ENCODE data around the gene DGKH. TPM values are rescaled to one million over a fixed set of nuclear protein-coding genes. Genes with fewer than 3 reads are reported as not detected.

The DGKH gene
- total and polyA plus RNA-seq, 2 experiments from 2014 or later: 3.6 to 7.2 TPM

DNA sequence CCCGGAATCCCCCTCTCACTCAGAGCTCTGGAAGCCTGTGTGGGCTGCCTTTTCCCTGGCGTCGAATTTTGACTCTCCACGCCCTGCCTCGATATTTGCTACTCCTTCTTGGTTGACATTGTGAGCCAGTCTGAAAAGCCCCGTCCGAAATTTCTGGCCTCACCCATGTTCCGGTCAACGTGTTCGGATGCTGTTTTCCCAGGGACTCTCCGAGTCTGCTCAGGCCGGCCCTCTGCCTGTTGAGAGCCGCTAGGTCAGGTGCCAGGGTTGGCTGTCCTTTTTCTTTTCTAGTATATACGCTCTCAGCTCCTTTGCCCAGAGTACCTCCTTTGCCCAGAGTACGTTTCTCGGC lies 6.8 kb upstream of the DGKH start:
- TF ChIP-seq, protein P1, sequence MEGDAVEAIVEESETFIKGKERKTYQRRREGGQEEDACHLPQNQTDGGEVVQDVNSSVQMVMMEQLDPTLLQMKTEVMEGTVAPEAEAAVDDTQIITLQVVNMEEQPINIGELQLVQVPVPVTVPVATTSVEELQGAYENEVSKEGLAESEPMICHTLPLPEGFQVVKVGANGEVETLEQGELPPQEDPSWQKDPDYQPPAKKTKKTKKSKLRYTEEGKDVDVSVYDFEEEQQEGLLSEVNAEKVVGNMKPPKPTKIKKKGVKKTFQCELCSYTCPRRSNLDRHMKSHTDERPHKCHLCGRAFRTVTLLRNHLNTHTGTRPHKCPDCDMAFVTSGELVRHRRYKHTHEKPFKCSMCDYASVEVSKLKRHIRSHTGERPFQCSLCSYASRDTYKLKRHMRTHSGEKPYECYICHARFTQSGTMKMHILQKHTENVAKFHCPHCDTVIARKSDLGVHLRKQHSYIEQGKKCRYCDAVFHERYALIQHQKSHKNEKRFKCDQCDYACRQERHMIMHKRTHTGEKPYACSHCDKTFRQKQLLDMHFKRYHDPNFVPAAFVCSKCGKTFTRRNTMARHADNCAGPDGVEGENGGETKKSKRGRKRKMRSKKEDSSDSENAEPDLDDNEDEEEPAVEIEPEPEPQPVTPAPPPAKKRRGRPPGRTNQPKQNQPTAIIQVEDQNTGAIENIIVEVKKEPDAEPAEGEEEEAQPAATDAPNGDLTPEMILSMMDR (IDR thresholded peaks at IDR 0.05; ENCODE audit: poor library complexity): peak; percentile 52
- no peak for TF ChIP-seq EZH2phosphoT487 (IDR thresholded peaks at IDR 0.05; ENCODE audit: low read depth, severe bottlenecking, unreplicated experiment)
- Histone ChIP-seq H3K36me3 (replicated peaks; ENCODE audit: insufficient read depth, low read depth) (no peaks in the 10 kb centered on the region), H3K79me2 (peaks cover 46% of the 10 kb centered on the region), H3K27me3 (no peaks in the 10 kb centered on the region), H3K4me1 (ENCODE audit: insufficient read depth) (no peaks in the 10 kb centered on the region), H3K9me3 (ENCODE audit: low read depth) (no peaks in the 10 kb centered on the region), H2AFZ (peak overlapping the region; percentile 94), H4K20me1 (ENCODE audit: insufficient read depth, poor library complexity, severe bottlenecking) (no peaks in the 10 kb centered on the region), H3K4me3 (peak overlapping the region; percentile 82), H3K27ac (peak overlapping the region; percentile 61), H3K9me2 (replicated peaks; ENCODE audit: insufficient read depth) (no peaks in the 10 kb centered on the region), H3K4me2 (peak overlapping the region; percentile 95)
- under 1% methylated on average over 16 of the region's 16 CpGs for WGBS (ENCODE audit: low lambda C conversion rate, missing lambda C conversion rate)
- peak; percentile 83 for DNase-seq (ENCODE audit: low spot score)

- Histone ChIP-seq H3K4me3 (no peak overlapping the region), H3K36me3 (replicated peaks; ENCODE audit: insufficient read depth, low read depth) (no peaks in the 10 kb centered on the region), H2AFZ (no peak overlapping the region), H3K9me2 (replicated peaks; ENCODE audit: insufficient read depth) (no peaks in the 10 kb centered on the region), H3K27me3 (no peaks in the 10 kb centered on the region), H3K79me2 (peaks cover 51% of the 10 kb centered on the region), H3K4me1 (ENCODE audit: insufficient read depth) (no peaks in the 10 kb centered on the region), H4K20me1 (ENCODE audit: insufficient read depth, poor library complexity, severe bottlenecking) (no peaks in the 10 kb centered on the region), H3K9me3 (ENCODE audit: low read depth) (no peaks in the 10 kb centered on the region), H3K4me2 (no peak overlapping the region), H3K27ac (no peak overlapping the region)
- 97% methylated on average over 5 of the region's 5 CpGs for whole genome bisulfite sequencing (ENCODE audit: low lambda C conversion rate, missing lambda C conversion rate)
- TF ChIP-seq EZH2phosphoT487 (IDR thresholded peaks at IDR 0.05; ENCODE audit: low read depth, severe bottlenecking, unreplicated experiment) (no peak), EZH2 (IDR thresholded peaks at IDR 0.05; ENCODE audit: borderline replicate concordance) (no peak)
- TF ChIP-seq, protein P1 (IDR thresholded peaks at IDR 0.05; ENCODE audit: poor library complexity): no peak
- DNase-seq (ENCODE audit: low spot score): no peak
These were observed 4.8 kb upstream of the DGKH start for GRCh38 chr13:42043676-42044075.

- Histone ChIP-seq H3K27me3 (no peaks in the 10 kb centered on the region), H3K27ac (no peak overlapping the region), H4K20me1 (ENCODE audit: insufficient read depth, poor library complexity, severe bottlenecking) (no peaks in the 10 kb centered on the region), H3K4me3 (no peak overlapping the region), H3K4me2 (peak overlapping the region; percentile 99), H3K36me3 (replicated peaks; ENCODE audit: insufficient read depth, low read depth) (no peaks in the 10 kb centered on the region), H3K4me1 (ENCODE audit: insufficient read depth) (peaks cover 4% of the 10 kb centered on the region), H3K79me2 (peaks cover 67% of the 10 kb centered on the region), H3K9me2 (replicated peaks; ENCODE audit: insufficient read depth) (no peaks in the 10 kb centered on the region), H2AFZ (no peak overlapping the region), H3K9me3 (ENCODE audit: low read depth) (no peaks in the 10 kb centered on the region)
- no peak for DNase-seq (ENCODE audit: low spot score)
- WGBS (ENCODE audit: low lambda C conversion rate, missing lambda C conversion rate): 87% methylated on average over 4 of the region's 4 CpGs
- TF ChIP-seq, protein P1 (IDR thresholded peaks at IDR 0.05; ENCODE audit: poor library complexity): no peak
- no peak for TF ChIP-seq EZH2 (IDR thresholded peaks at IDR 0.05; ENCODE audit: borderline replicate concordance)
- TF ChIP-seq EZH2phosphoT487 (IDR thresholded peaks at IDR 0.05; ENCODE audit: low read depth, severe bottlenecking, unreplicated experiment): no peak
These were observed 2.0 kb upstream of the DGKH start for GRCh38 chr13:42046448-42046847.
